GM12878 (cell line): ENCODE results near the gene NAPEPLD. TPM values are rescaled to one million over a fixed set of nuclear protein-coding genes. Genes with fewer than 3 reads are reported as not detected.

Experiments
- ATAC-seq: fragments of 200-7000 bp; cut with Tn5 transposase; 3 replicates; pipeline ENCODE4 v1.9.1; 2020; ENCODE audit warnings: mild to moderate bottlenecking, moderate library complexity
- BruUV-seq: library from RNA; stranded (reverse); fragments of 400-500 nt; replicated peaks from 2 replicates; lab custom pipeline; 2021; lab: Mats Ljungman, UMichigan
- CTCF ChIA-PET: fragments of 300-600 bp; sonication (Branson Sonifier 250); formaldehyde crosslinking; extraction: SDS; loops from one replicate; lab custom pipeline; 2021; ENCODE audit warnings: inconsistent platforms; lab: Yijun Ruan, JAX
- POLR2A ChIA-PET: fragments of 350-600 bp; formaldehyde crosslinking; extraction: SDS; loops from one replicate; lab custom pipeline; 2021; ENCODE audit warnings: inconsistent platforms; lab: Charles Lee
- RAD21 ChIA-PET: fragments of 300-600 bp; sonication (Branson Sonifier 250); formaldehyde crosslinking; loops from one replicate; lab custom pipeline; 2023; ENCODE audit warnings: antibody characterized with exemption; ENCODE audit not compliant: unreplicated experiment; lab: Charles Lee
- SMC1A ChIA-PET: fragments of 300-600 bp; sonication (Branson Sonifier 250); formaldehyde crosslinking; loops from one replicate; lab custom pipeline; 2023; ENCODE audit not compliant: unreplicated experiment, uncharacterized antibody; lab: Charles Lee
- DNase-seq: peaks from one replicate; pipeline ENCODE4 v3.0.0-alpha.2; 2011; ENCODE audit warnings: low read depth, low spot score
- FAIRE-seq: peaks from 3 replicates; lab custom pipeline; 2011; peaks lifted over from hg19 to GRCh38; lab: Jason Lieb, UNC
- H2AFZ ChIP-seq: 2 replicates; pipeline ENCODE4 v1.6.0; 2011; ENCODE audit warnings: low read depth, low read length, control low read depth; ENCODE audit not compliant: control insufficient read depth
- H3K27ac ChIP-seq: 2 replicates; pipeline ENCODE4 v1.5.1; 2011; ENCODE audit warnings: control low read depth; ENCODE audit not compliant: control insufficient read depth, insufficient read depth
- H3K27me3 ChIP-seq, 2 experiments: replicated peaks in 1 of 2; 2 replicates each; pipeline versions ENCODE4 v1.6.0 to v1.6.1; 2011; ENCODE audit warnings: low read length in 1 of 2; ENCODE audit not compliant: control insufficient read depth in 2 of 2, insufficient read depth in 2 of 2
- H3K36me3 ChIP-seq, 2 experiments: 2 replicates each; pipeline ENCODE4 v1.5.1; 2011; ENCODE audit warnings: low read length in 1 of 2; ENCODE audit not compliant: control insufficient read depth in 2 of 2, insufficient read depth in 2 of 2
- H3K4me1 ChIP-seq: 2 replicates; pipeline ENCODE4 v1.6.1; 2011; ENCODE audit warnings: mild to moderate bottlenecking, low read length, moderate library complexity, mixed read lengths; ENCODE audit not compliant: control insufficient read depth, insufficient read depth
- H3K4me2 ChIP-seq: 2 replicates; pipeline ENCODE4 v1.6.0; 2011; ENCODE audit warnings: control low read depth; ENCODE audit not compliant: control insufficient read depth, insufficient read depth
- H3K4me3 ChIP-seq: fragments of 200-600 bp; sonication (generic); 2 replicates; pipeline ENCODE4 v1.5.1; 2016
- H3K79me2 ChIP-seq: 2 replicates; pipeline ENCODE4 v1.6.0; 2011; ENCODE audit warnings: low read length; ENCODE audit not compliant: control insufficient read depth, insufficient read depth
- H3K9ac ChIP-seq: 2 replicates; pipeline ENCODE4 v1.8.0; 2011; ENCODE audit warnings: low read length, control low read depth, mixed read lengths; ENCODE audit not compliant: control insufficient read depth, insufficient read depth
- H3K9me3 ChIP-seq: replicated peaks from 3 replicates; pipeline ENCODE4 v1.5.1; 2011; ENCODE audit warnings: mild to moderate bottlenecking, low read length; ENCODE audit not compliant: control insufficient read depth, insufficient read depth
- H4K20me1 ChIP-seq: 2 replicates; pipeline ENCODE4 v1.6.0; 2011; ENCODE audit not compliant: control insufficient read depth, insufficient read depth
- ELK1 ChIP-seq: IDR thresholded peaks from 2 replicates; pipeline ENCODE4 v1.6.1; 2012; ENCODE audit warnings: low read depth, low read length, improper control_type of control experiment
- NFYA ChIP-seq: IDR thresholded peaks from 2 replicates; pipeline ENCODE4 v1.6.1; 2011; ENCODE audit warnings: low read depth, mild to moderate bottlenecking, low read length, improper control_type of control experiment, borderline replicate concordance
- PAX8 ChIP-seq: fragments of 450-650 bp; IDR thresholded peaks from 2 replicates; pipeline ENCODE4 v1.6.1; 2017; ENCODE audit warnings: mild to moderate bottlenecking, moderate library complexity
- STAT3 ChIP-seq: IDR thresholded peaks from 2 replicates; pipeline ENCODE4 v1.6.1; 2011; ENCODE audit warnings: low read depth, low read length, improper control_type of control experiment
- ZBTB33 ChIP-seq: fragments of 450-650 bp; IDR thresholded peaks from 2 replicates; pipeline ENCODE4 v1.6.1; 2017; ENCODE audit warnings: mild to moderate bottlenecking
- ZNF592 ChIP-seq: fragments of 450-650 bp; IDR thresholded peaks from 2 replicates; pipeline ENCODE4 v1.6.1; 2017; ENCODE audit warnings: mild to moderate bottlenecking, moderate library complexity
- WGBS: methylation state at CpG from one replicate; pipeline ENCODE4 v1.1.6; 2016; ENCODE audit warnings: low lambda C conversion rate; ENCODE audit not compliant: insufficient replicate concordance, insufficient coverage; ENCODE audit errors: missing lambda C conversion rate; 5-methylcytosine and 5-hydroxymethylcytosine counted together
- in situ Hi-C: fragments of 300-500 bp; cut with MboI; formaldehyde crosslinking; loops from 9 replicates; pipeline ENCODE4 v1.14.3; 2018; ENCODE audit warnings: mixed read lengths
- intact Hi-C: fragments of 100-400 bp; cut with micrococcal nuclease; formaldehyde crosslinking; loops from one replicate; pipeline ENCODE4 v1.14.2; 2022; ENCODE audit not compliant: unreplicated experiment
- polyA plus RNA-seq, 11 experiments: library from polyadenylated mRNA; depleted of rRNA in 4 of 11; unstranded in 6 of 11; stranded (reverse) in 5 of 11; fragments of >200 nt; fragmentation: Nextera tagmentation in 4 of 11; fragmentation: Illumina TruSeq in 1 of 11; extraction: Ambion mirVana in 4 of 11; extraction: Trizol in 1 of 11; gene quantifications; 1 replicate in 1 of 11; 2 replicates in 10 of 11; pipeline versions ENCODE4 v1.2.1 to v1.2.3, GENCODE V29; 2011 to 2016; ENCODE audit warnings: inconsistent platforms in 2 of 11, missing spikeins in 2 of 11, low read depth in 1 of 11
- total RNA-seq, 4 experiments: library from RNA; depleted of rRNA in 3 of 4; stranded (reverse); fragments of >200 nt in 3 of 4; fragmentation: Illumina TruSeq in 1 of 4; extraction: Trizol in 1 of 4; gene quantifications; 2 replicates each; pipeline versions ENCODE4 v1.2.1 to v1.2.3, GENCODE V29; 2013 to 2021
- TF ChIP-seq, protein P1 (sequence below): IDR thresholded peaks from 2 replicates; pipeline ENCODE4 v1.6.1; 2012; ENCODE audit warnings: improper control_type of control experiment, low read depth, low read length; ENCODE audit not compliant: insufficient replicate concordance
- TF ChIP-seq, protein P2 (sequence below): fragments of 150-350 bp; IDR thresholded peaks from 2 replicates; pipeline ENCODE4 v1.6.1; 2014; ENCODE audit warnings: mild to moderate bottlenecking, low read depth, low read length

Gene NAPEPLD
- total and polyA plus RNA-seq, 10 of the 15 experiments (the other 5 are each of a cell fraction or from before 2014, with no cell fraction given) = 6.0 to 16.2 (median 8.6) TPM

GRCh38 chr7:103106005-103106702 lies 42.7 kb downstream of the NAPEPLD start:
- in situ Hi-C loops (no loop called here), intact Hi-C loops (no loop called here)
- Histone ChIP-seq H3K9me3 (no peaks in the 10 kb centered on the region), H3K27me3 (no peaks in the 10 kb centered on the region), H3K4me1 (no peaks in the 10 kb centered on the region), H2AFZ (no peak overlapping the region), H3K9ac (no peak overlapping the region), H3K4me2 (no peak overlapping the region), H3K79me2 (no peaks in the 10 kb centered on the region), H4K20me1 (no peaks in the 10 kb centered on the region), H3K4me3 (no peak overlapping the region), H3K27ac (no peak overlapping the region), H3K36me3 (peaks cover 0 to 4% of the 10 kb centered on the region in 2 experiments; a peak in 2 of 4 replicates)
- ChIA-PET POLR2A (no interaction called here), CTCF (no interaction called here), RAD21 (no interaction called here), SMC1A (no interaction called here)
- ATAC-seq (no peak), DNase-seq (no peak), FAIRE-seq (no peak)
- WGBS = 98% methylated on average over 12 of the region's 12 CpGs
- BruUV-seq = no TSS peak
- TF ChIP-seq ZBTB33 (no peak), ZNF592 (no peak), ELK1 (no peak), NFYA (no peak), PAX8 (no peak), STAT3 (no peak)
- TF ChIP-seq, protein P1, sequence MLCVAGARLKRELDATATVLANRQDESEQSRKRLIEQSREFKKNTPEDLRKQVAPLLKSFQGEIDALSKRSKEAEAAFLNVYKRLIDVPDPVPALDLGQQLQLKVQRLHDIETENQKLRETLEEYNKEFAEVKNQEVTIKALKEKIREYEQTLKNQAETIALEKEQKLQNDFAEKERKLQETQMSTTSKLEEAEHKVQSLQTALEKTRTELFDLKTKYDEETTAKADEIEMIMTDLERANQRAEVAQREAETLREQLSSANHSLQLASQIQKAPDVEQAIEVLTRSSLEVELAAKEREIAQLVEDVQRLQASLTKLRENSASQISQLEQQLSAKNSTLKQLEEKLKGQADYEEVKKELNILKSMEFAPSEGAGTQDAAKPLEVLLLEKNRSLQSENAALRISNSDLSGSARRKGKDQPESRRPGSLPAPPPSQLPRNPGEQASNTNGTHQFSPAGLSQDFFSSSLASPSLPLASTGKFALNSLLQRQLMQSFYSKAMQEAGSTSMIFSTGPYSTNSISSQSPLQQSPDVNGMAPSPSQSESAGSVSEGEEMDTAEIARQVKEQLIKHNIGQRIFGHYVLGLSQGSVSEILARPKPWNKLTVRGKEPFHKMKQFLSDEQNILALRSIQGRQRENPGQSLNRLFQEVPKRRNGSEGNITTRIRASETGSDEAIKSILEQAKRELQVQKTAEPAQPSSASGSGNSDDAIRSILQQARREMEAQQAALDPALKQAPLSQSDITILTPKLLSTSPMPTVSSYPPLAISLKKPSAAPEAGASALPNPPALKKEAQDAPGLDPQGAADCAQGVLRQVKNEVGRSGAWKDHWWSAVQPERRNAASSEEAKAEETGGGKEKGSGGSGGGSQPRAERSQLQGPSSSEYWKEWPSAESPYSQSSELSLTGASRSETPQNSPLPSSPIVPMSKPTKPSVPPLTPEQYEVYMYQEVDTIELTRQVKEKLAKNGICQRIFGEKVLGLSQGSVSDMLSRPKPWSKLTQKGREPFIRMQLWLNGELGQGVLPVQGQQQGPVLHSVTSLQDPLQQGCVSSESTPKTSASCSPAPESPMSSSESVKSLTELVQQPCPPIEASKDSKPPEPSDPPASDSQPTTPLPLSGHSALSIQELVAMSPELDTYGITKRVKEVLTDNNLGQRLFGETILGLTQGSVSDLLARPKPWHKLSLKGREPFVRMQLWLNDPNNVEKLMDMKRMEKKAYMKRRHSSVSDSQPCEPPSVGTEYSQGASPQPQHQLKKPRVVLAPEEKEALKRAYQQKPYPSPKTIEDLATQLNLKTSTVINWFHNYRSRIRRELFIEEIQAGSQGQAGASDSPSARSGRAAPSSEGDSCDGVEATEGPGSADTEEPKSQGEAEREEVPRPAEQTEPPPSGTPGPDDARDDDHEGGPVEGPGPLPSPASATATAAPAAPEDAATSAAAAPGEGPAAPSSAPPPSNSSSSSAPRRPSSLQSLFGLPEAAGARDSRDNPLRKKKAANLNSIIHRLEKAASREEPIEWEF = no peak
- TF ChIP-seq, protein P2, sequence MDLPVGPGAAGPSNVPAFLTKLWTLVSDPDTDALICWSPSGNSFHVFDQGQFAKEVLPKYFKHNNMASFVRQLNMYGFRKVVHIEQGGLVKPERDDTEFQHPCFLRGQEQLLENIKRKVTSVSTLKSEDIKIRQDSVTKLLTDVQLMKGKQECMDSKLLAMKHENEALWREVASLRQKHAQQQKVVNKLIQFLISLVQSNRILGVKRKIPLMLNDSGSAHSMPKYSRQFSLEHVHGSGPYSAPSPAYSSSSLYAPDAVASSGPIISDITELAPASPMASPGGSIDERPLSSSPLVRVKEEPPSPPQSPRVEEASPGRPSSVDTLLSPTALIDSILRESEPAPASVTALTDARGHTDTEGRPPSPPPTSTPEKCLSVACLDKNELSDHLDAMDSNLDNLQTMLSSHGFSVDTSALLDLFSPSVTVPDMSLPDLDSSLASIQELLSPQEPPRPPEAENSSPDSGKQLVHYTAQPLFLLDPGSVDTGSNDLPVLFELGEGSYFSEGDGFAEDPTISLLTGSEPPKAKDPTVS = no peak
